Sigmoid colon (tissue), 4 donors: ENCODE results near the gene BICRA.

ENCODE experiments used
- EP300 ChIP-seq, 4 donors: sonication (generic); formaldehyde crosslinking; IDR thresholded peaks; one replicate each; pipeline ENCODE4 v1.6.1; 2017; ENCODE audit warnings: antibody characterized with exemption in 4 of 4
- POLR2A ChIP-seq, 2 donors: fragments of 450-650 bp; IDR thresholded peaks; one replicate each; pipeline ENCODE4 v1.6.1; 2016; ENCODE audit warnings: antibody characterized with exemption in 2 of 2, mild to moderate bottlenecking in 2 of 2, moderate library complexity in 2 of 2
- POLR2AphosphoS5 ChIP-seq, 4 donors: sonication (generic); formaldehyde crosslinking; IDR thresholded peaks; one replicate each; pipeline ENCODE4 v1.6.1; 2017; ENCODE audit warnings: antibody characterized with exemption in 4 of 4
- TF ChIP-seq, protein P1 (sequence below), 4 experiments: fragments of 450-650 bp in 3 of 4; fragments of 200-600 bp in 1 of 4; IDR thresholded peaks; one replicate each; pipeline ENCODE4 v1.5.1; 2016 to 2019; ENCODE audit warnings: antibody characterized with exemption in 4 of 4, mild to moderate bottlenecking in 3 of 4, moderate library complexity in 2 of 4

DNA sequence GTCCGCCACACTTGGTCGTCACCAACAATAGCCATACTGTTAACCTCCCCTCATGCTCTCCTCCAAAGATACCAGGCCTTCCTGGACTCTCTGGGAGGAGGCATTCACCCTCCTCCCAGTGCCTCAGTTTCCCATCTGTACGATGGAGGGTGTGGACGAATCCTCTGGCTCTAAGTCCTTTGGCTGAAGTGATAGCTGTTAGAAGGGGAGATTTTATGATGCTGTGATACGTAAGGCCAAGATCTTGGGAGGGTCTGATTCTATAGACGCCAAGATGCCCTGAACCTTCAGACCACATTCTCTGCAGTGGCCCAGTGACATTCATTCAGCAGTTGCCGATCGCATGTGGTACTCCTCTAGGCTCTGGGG, 121.6 kb downstream of the BICRA start:
- TF ChIP-seq, protein P1, sequence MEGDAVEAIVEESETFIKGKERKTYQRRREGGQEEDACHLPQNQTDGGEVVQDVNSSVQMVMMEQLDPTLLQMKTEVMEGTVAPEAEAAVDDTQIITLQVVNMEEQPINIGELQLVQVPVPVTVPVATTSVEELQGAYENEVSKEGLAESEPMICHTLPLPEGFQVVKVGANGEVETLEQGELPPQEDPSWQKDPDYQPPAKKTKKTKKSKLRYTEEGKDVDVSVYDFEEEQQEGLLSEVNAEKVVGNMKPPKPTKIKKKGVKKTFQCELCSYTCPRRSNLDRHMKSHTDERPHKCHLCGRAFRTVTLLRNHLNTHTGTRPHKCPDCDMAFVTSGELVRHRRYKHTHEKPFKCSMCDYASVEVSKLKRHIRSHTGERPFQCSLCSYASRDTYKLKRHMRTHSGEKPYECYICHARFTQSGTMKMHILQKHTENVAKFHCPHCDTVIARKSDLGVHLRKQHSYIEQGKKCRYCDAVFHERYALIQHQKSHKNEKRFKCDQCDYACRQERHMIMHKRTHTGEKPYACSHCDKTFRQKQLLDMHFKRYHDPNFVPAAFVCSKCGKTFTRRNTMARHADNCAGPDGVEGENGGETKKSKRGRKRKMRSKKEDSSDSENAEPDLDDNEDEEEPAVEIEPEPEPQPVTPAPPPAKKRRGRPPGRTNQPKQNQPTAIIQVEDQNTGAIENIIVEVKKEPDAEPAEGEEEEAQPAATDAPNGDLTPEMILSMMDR (IDR thresholded peaks at IDR 0.05), result no peak
- no peak for TF ChIP-seq POLR2A (IDR thresholded peaks at IDR 0.05)
- no peak for TF ChIP-seq EP300 (IDR thresholded peaks at IDR 0.05)
- TF ChIP-seq POLR2AphosphoS5 (IDR thresholded peaks at IDR 0.05), result no peak
